Measurements from ENCODE around the gene GPR146.
"Not testable (repeated sequence)": the region's sequence is repeated elsewhere in the genome, so short reads cannot be mapped to it uniquely, and the experiment has no call there.

GPR146 gene

DNA sequence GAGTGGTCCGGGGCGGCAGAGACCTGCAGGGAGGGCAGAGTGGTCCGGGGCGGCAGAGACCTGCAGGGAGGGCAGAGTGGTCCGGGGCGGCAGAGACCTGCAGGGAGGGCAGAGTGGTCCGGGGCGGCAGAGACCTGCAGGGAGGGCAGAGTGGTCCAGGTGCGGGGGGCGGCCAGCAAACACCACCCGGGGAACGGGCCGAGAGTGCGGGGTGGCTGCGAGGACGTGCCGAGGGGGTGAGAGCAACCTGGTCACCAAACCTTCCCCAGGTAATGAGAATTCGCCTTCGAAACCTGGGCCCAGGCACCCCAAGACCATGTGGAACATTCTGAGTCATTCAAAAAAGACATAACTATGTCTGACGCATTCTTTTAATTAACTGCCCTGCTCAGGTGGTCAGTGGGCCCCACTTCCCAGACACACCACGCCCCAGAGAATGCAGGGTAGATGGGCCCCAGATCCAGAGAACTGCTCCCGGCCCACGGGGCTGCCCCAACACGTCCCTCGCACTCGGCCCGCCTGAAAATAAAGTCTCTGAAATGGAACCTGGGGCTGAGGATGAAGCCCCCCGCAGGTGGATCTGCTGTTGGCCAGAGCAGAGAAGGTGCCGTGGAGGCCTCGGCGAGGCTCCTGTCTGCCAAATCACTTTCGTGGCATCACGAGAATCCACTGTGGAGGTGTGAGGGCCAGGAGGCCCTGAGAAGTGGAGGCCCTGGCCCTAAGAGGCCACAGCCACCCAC, 12.5 kb upstream of the GPR146 start:
- TF ChIP-seq, protein P1, sequence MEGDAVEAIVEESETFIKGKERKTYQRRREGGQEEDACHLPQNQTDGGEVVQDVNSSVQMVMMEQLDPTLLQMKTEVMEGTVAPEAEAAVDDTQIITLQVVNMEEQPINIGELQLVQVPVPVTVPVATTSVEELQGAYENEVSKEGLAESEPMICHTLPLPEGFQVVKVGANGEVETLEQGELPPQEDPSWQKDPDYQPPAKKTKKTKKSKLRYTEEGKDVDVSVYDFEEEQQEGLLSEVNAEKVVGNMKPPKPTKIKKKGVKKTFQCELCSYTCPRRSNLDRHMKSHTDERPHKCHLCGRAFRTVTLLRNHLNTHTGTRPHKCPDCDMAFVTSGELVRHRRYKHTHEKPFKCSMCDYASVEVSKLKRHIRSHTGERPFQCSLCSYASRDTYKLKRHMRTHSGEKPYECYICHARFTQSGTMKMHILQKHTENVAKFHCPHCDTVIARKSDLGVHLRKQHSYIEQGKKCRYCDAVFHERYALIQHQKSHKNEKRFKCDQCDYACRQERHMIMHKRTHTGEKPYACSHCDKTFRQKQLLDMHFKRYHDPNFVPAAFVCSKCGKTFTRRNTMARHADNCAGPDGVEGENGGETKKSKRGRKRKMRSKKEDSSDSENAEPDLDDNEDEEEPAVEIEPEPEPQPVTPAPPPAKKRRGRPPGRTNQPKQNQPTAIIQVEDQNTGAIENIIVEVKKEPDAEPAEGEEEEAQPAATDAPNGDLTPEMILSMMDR (IDR thresholded peaks at IDR 0.05; ENCODE audit: extremely low read depth, insufficient read depth, missing control alignments), result no peak
- in situ Hi-C loops (cut with MboI; ENCODE audit: low pct_unique_long_range_greater_than_20kb, low sequenced_read_pairs, unreplicated experiment), result no loop called here
- DNase-seq (ENCODE audit: low spot score), result no peak

DNA sequence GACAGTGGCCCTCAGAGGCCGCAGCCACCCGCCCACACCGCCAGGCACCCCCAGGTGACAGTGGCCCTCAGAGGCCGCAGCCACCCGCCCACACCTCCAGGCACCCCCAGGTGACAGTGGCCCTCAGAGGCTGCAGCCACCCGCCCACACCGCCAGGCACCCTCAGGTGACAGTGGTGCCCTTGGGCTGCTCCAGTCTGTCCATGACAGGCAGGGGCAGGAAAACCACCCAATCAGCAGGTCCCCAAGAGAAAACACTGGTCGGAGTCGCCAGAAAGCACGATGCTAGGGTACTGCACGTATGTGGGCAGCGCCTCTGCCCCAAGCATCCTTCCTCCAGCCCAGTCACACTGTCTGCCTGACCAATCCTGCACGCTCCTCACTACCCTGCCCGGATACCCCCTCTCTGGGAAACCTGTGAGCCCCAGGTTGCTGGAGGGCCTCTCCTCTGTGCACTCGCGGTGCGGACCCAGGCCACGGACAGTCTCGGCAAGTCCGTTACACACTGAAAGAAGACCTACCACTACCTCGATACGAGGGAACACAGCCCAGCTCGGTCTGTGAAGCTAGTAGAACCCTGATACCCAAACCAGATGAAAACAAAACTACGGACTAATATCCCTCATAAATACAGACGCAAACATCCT, 11.7 kb upstream of the GPR146 start:
- no peak for DNase-seq (ENCODE audit: low spot score)
- TF ChIP-seq, protein P1 (IDR thresholded peaks at IDR 0.05; ENCODE audit: extremely low read depth, insufficient read depth, missing control alignments), result no peak
- in situ Hi-C loops (cut with MboI; ENCODE audit: low pct_unique_long_range_greater_than_20kb, low sequenced_read_pairs, unreplicated experiment), result no loop called here

DNA sequence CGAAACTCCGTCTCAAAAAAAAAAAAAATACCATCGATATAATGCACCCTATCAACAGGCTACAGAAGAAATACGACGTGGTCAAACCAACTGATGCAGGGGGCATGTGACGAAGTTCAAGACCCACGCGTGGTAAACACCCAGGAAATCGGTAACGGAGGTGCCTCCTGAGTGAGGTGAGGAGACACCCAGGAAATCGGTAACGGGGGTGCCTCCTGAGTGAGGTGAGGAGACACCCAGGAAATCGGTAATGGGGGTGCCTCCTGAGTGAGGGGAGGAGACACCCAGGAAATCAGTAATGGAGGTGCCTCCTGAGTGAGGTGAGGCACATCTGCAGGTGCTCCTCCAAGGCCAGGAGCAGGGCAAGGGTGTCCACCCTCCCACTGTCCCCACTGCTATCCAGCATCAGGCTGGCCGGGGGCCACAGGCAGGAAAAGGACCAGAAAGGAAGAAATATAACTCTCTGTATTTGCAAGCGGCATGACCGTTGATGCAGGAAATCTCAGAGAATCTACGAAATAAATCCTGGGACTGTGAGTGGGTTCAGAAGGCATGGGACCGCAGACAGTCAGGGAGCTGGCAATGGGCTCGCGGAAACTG, 10.7 kb upstream of the GPR146 start:
- in situ Hi-C loops (cut with MboI; ENCODE audit: low pct_unique_long_range_greater_than_20kb, low sequenced_read_pairs, unreplicated experiment), result no loop called here
- no peak for DNase-seq (ENCODE audit: low spot score)
- TF ChIP-seq, protein P1 (IDR thresholded peaks at IDR 0.05; ENCODE audit: extremely low read depth, insufficient read depth, missing control alignments), result no peak

DNA sequence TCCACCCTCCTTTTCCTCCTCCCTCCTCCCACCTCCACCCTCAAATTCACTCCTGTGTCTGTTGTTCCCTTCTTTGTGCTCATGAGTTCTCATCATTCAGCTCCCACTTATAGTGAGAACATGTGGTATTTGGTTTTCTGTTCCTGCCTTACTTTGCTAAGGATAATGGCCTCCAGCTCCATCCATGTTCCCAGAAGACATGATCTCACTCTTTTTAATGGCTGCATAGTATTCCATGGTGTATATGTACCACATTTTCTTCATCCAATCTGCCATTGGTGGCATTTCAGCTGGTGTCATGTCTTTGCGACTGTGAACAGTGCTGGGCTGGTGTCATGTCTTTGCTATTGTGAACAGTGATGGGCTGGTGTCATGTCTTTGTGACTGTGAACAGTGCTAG, 9.6 kb upstream of the GPR146 start:
- DNase-seq (ENCODE audit: low spot score); in situ Hi-C loops (cut with MboI; ENCODE audit: low pct_unique_long_range_greater_than_20kb, low sequenced_read_pairs, unreplicated experiment): not testable (repeated sequence)

DNA sequence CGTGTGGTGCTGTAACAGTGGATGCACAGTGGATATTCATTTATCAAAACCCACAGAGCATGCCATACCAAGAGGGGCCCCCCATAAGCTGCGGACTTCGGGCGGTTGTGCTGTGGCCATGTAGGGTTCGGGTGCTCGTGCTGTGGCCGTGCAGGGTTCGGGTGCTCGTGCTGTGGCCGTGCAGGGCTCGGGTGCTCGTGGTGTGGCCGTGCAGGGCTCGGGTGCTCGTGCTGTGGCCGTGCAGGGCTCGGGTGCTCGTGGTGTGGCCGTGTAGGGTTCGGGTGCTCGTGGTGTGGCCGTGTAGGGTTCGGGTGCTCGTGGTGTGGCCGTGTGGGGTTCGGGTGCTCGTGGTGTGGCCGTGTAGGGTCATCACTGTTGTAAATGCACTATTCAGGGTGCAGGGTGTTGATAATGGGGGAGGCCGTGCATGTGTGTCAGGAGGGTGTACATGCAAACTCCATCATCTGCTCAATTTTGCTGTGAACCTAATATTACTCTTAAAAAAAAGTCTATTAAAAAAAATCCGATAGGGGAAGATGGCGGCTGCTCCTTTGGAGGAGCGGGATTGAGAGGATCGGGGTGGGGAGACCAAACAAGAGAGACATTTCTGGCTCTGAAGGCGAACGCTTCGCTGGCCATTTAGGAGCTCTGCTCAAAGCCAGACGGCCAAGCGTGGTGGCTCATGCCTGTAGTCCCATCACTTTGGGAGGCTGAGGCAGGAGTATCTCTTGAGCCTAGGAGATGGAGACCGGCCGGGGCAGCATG, 8.0 kb upstream of the GPR146 start:
- DNase-seq (ENCODE audit: low spot score); in situ Hi-C loops (cut with MboI; ENCODE audit: low pct_unique_long_range_greater_than_20kb, low sequenced_read_pairs, unreplicated experiment): not testable (repeated sequence)

DNA sequence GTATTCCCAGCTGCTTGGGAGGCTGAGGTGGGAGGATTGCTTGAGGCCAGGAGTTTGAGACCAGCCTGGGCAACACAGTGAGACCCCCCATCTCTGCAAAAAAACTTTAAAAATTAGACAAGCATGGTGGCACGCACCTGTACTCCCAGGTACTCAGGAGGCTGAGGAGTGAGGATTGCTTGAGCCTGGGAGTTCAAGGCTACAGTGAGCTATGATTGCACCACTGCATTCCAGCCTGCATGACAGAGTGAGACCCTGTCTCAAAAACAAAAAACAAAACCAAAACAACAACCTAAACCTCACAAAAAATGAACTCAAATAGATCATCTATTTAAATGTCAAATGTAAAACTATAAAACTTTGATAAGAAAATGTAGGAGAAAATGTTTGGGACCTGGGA, 4.1 kb upstream of the GPR146 start:
- DNase-seq (ENCODE audit: low spot score); in situ Hi-C loops (cut with MboI; ENCODE audit: low pct_unique_long_range_greater_than_20kb, low sequenced_read_pairs, unreplicated experiment): not testable (repeated sequence)

DNA sequence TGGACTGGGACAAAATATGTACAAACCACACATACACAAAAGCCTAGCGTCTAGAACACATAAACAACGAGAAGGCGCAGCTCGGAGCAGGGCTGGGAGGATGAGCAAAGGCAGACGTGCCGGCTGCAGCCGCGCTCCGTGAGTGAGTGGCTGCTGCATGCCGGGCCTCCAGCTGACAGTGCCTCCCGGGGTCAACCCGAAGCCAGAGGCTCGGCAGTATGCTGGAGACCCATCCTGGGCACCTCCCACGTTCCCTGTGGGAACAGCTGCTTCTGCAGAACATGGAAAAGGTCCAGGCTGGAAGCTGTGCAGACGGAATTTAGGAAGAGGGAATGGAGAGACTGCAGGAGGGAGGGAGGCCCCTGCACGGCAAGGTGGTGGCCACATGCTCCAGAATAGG, 3.6 kb upstream of the GPR146 start:
- TF ChIP-seq, protein P1 (IDR thresholded peaks at IDR 0.05; ENCODE audit: extremely low read depth, insufficient read depth, missing control alignments), result no peak
- no peak for DNase-seq (ENCODE audit: low spot score)
- in situ Hi-C loops (cut with MboI; ENCODE audit: low pct_unique_long_range_greater_than_20kb, low sequenced_read_pairs, unreplicated experiment), result no loop called here

Data from GM13977 (cell line).